Right lung (tissue), 5 donors: ENCODE results near the gene GARNL3. TPM values are rescaled to one million over a fixed set of nuclear protein-coding genes. Genes with fewer than 3 reads are reported as not detected.

ENCODE experiments used
- DNase-seq, 2 donors: peaks; one replicate each; pipeline ENCODE4 v3.0.0-alpha.2; 2013
- polyA plus RNA-seq, 5 donors: library from polyadenylated mRNA; unstranded; fragments of 120-200 nt; gene quantifications; one replicate each; pipeline versions ENCODE4 v1.2.1 to v1.2.3, GENCODE V29; 2013; ENCODE audit warnings: inconsistent platforms in 1 of 5, low replicate concordance in 1 of 5; ENCODE audit not compliant: insufficient read length in 5 of 5, insufficient read depth in 1 of 5

Gene GARNL3
- polyA plus RNA-seq, 5 donors = 28.3 to 38.1 (median 32.5) TPM

DNA sequence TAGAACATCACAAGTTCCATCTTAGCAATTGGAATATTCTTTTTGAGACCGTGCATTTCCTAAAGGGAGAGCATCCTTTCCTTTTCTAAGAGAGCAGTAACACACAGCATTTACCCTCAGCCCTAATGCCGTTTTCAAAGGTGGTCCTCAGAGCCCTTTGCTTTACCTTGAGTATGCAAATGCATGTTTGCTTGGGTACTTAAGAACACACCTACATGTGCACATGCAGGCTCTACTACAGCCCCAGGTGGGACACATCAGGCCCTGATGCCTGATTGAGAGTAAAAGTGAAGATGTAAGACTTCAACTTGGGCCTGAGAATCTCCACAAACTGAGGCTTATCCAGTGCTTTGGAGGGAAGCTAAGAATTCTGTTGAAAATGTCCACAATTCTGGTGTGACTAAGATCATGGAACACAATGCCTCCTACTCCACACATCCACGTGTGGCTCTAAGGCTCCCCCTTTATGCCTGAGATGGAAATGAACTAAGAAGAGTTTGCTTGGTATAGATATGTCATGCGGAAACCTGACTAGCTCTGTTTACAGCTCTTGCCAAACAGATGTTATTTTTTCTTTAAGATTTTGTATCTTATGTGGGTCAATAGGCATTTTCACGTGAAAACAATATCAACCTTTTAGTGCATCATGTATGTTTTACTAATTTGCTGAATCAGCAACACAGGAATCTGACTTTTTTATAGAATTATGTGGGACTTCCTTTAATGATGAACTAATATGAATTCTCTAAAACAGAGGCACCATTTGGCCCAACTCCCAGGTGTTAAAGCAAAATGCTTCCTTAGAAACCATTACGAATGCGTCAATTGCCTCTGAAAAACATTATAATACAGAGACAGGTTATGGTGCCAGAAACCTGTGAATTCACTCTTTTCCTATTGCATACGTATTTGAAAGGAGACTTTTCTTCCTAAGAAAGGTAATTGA lies 83.5 kb downstream of the GARNL3 start:
- DNase-seq = peak; percentile 25 to 36

- DNase-seq = no peak
These were observed 85.0 kb downstream of the GARNL3 start for GRCh38 chr9:127349483-127350113.

- DNase-seq = no peak
These were observed 86.9 kb downstream of the GARNL3 start for GRCh38 chr9:127351182-127352166.

- no peak for DNase-seq
These were observed 89.3 kb downstream of the GARNL3 start for GRCh38 chr9:127353882-127354281.

DNA sequence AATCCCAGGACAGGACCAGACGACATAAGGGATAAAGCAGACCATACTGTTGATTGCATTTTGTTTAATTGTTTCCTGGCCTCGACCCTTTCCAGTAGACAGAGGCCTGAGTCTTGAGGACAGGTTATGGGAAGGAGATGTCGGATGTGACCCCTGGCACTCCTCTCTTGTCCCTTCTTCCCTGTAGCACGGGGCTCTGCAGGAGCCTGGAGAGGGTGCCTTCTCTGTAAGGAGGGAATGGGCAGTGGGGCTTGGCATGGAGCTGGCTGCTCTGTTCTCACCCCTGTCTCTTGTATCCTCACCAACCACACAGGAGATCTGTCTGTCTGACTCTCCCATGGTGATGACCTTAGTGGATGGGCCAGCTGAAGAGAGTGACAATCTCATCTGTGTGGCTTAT lies 92.3 kb downstream of the GARNL3 start:
- no peak for DNase-seq

GRCh38 chr9:127358023-127358535 lies 93.5 kb downstream of the GARNL3 start:
- no peak for DNase-seq

DNA sequence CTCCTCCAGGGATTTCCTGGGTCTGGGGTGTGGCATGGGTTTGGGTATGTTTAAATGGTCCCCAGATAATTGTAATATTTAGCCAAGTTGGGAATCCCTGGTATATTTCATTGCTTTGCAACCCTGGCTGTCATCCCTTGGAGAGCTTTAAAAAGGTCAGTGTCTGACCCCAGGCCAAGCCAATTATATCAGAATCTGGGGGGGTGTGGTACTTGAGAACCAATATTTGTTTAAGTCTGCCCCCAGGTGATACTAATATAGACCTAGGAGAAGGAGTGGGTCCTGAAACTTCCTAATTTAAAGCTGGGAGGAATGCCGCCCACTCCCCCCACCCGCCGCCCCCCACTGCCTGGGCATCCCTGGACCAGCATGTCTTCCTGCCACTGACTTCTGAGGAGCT lies 94.2 kb downstream of the GARNL3 start:
- no peak for DNase-seq

DNA sequence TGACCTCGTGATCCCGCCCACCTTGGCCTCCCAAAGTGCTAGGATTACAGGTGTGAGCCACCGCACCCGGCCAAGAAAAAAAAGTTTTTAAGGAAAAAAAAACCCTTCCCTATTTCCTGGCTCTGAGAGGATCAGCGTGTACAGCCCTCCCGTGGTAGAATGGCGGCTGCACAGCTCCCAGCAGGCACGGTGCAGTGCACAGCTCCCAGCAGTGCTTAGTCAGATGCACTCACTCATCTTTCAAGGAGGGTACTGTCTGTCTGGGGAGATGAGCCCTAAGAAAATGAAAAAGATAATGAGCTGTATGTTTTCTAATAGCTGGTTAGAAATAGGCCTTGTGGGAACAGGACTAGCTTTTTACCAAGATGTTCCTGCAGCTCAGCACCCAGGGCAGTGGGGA lies 95.7 kb downstream of the GARNL3 start:
- DNase-seq = no peak

- no peak for DNase-seq
These were observed 96.3 kb downstream of the GARNL3 start for GRCh38 chr9:127360829-127361228.

DNA sequence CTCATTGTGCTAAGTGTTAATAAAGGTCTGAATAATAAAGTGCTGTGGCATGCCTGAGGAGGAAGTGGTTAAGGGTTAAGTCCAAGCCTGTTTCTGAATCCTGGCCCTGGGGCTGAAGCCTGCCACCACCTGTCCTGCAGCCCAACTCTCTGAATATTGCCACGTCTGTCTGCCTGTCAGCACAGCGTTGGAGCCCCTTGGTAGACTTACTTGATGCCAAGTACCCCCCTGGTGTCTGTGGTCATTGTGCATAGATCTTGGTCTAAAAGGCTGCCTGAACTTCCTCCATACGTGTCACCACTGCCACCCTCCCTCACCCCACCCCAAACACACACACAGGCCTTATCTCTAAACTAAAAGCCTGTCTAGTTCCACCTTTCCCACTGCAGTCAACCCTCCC lies 97.0 kb downstream of the GARNL3 start:
- no peak for DNase-seq

DNA sequence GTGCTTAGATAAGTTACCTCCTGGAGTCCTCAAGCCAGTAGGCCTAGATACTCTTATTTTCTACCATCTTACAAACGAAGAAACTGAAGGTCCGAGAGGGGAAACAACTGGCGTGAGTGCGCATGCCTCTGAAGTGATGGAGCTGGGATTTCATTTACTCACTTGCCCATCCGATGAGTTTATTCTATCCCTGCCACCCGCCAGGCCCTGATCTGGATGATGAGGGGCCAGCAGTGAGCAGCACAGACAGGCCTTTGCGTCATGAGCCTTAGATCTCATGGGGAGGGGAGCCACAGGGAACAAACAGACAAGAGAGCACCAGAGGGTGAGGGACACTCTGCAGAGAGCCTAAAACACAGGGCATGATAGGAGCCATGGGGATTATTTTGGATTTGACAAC lies 98.3 kb downstream of the GARNL3 start:
- DNase-seq = no peak

DNA sequence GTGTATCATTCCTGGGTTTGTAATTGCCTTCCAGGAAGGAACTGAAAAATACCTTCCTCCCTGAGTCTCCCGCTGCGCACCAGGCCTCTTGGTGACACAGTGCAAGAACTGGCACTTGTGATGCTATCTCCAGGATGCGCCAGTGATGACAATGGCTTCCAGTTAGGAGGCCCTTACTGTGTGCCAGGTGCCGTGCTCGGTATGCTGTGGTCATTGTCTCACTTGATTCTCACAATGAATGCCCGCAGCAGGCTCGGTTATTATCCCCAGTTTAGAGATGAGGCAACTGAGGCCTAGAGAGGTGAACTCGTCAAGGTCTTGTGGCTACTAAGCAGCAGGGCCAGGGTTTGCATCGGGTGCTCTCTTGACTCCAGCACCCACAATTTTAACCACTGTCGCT lies 100.9 kb downstream of the GARNL3 start:
- DNase-seq = no peak

GRCh38 chr9:127366594-127366993 lies 102.0 kb downstream of the GARNL3 start:
- no peak for DNase-seq

DNA sequence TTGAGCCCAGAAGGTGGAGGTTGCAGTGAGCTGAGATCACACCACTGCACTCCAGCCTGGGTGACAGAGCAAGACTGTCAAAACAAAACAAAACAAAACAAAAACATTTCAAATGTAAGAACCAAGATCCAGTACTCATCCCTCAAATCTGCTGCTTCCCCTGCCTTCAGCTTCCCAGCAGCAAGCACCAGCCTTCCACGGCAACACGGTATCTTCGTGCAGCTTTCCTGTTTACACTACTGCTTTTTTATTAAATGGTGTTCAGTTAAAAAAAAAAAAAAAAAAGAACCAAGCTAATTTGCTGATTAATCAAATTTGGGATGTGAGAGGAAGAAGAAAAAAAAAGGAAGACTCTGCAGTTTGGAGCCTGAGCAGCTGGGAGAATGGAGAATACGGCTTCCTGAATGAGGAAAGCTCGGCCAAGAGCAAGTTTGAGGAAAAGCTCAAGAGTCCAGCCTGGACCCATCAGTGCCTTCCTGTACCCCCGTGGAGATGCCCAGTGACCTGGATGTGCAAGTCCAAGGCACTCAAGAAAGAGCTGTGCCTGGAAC lies 104.4 kb downstream of the GARNL3 start:
- peak; percentile 10 to 18 for DNase-seq

GRCh38 chr9:127369428-127369827 lies 104.9 kb downstream of the GARNL3 start:
- DNase-seq = no peak

DNA sequence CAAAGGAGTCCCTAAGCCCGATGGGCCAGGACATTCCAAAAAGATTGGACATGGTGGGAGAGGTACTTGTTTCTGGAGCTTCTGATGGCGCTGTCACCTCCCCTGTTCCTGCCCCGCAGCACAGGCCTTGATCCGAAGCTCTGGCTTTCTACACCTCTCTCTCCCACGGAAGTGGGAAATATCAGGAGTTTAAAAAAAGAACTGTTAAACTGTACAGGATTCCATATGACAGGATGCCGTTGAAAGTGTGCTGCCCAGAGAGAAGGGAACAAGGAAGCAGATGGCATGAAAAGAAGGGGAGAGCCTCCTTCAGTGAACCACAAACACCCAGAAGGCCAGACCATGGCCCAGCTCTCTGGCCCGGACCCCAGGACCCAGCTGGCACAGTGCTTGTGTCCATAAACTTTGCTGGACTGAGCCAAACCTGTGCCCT lies 105.6 kb downstream of the GARNL3 start:
- DNase-seq = no peak

- no peak for DNase-seq
These were observed 106.4 kb downstream of the GARNL3 start for GRCh38 chr9:127370672-127371648.

DNA sequence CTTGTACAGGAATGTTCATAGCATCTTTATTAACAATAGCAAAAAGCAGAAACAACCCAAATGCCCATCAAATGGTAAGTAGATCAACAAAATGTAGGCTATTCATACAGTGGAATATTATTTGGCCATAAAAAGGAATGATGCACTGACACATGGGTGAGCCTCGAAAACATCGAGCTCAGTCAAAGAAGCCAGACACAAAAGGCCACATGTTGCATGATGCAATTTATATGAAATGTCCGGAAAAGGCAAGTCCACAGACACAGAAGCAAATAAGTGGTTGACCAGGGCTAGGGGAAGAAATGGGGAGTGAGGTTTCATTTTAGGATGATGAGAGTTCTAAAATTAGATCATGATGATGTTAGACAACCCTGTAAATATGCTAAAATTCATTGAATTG lies 115.9 kb downstream of the GARNL3 start:
- no peak for DNase-seq

GRCh38 chr9:127382541-127382940 lies 118.0 kb downstream of the GARNL3 start:
- no peak for DNase-seq
